ENCODE measurements around the gene REC8.

REC8 gene

GRCh38 chr14:24150061-24150460, 21.8 kb upstream of the REC8 start:
- TF ChIP-seq, protein P1, sequence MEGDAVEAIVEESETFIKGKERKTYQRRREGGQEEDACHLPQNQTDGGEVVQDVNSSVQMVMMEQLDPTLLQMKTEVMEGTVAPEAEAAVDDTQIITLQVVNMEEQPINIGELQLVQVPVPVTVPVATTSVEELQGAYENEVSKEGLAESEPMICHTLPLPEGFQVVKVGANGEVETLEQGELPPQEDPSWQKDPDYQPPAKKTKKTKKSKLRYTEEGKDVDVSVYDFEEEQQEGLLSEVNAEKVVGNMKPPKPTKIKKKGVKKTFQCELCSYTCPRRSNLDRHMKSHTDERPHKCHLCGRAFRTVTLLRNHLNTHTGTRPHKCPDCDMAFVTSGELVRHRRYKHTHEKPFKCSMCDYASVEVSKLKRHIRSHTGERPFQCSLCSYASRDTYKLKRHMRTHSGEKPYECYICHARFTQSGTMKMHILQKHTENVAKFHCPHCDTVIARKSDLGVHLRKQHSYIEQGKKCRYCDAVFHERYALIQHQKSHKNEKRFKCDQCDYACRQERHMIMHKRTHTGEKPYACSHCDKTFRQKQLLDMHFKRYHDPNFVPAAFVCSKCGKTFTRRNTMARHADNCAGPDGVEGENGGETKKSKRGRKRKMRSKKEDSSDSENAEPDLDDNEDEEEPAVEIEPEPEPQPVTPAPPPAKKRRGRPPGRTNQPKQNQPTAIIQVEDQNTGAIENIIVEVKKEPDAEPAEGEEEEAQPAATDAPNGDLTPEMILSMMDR (IDR thresholded peaks at IDR 0.05; ENCODE audit: borderline replicate concordance, control extremely low read depth, extremely low read depth, insufficient read depth, missing control alignments), result no peak
- in situ Hi-C loops (cut with MboI; ENCODE audit: low sequenced_read_pairs, unreplicated experiment), result no loop called here
- no peak for DNase-seq (ENCODE audit: low spot score)

- no peak for DNase-seq (ENCODE audit: low spot score)
- in situ Hi-C loops (cut with MboI; ENCODE audit: low sequenced_read_pairs, unreplicated experiment), result no loop called here
- TF ChIP-seq, protein P1 (IDR thresholded peaks at IDR 0.05; ENCODE audit: borderline replicate concordance, control extremely low read depth, extremely low read depth, insufficient read depth, missing control alignments), result no peak
These were observed 21.3 kb upstream of the REC8 start for GRCh38 chr14:24150567-24150966.

GRCh38 chr14:24150993-24151392, 20.9 kb upstream of the REC8 start:
- in situ Hi-C loops (cut with MboI; ENCODE audit: low sequenced_read_pairs, unreplicated experiment), result no loop called here
- TF ChIP-seq, protein P1 (IDR thresholded peaks at IDR 0.05; ENCODE audit: borderline replicate concordance, control extremely low read depth, extremely low read depth, insufficient read depth, missing control alignments), result no peak
- DNase-seq (ENCODE audit: low spot score), result no peak

DNA sequence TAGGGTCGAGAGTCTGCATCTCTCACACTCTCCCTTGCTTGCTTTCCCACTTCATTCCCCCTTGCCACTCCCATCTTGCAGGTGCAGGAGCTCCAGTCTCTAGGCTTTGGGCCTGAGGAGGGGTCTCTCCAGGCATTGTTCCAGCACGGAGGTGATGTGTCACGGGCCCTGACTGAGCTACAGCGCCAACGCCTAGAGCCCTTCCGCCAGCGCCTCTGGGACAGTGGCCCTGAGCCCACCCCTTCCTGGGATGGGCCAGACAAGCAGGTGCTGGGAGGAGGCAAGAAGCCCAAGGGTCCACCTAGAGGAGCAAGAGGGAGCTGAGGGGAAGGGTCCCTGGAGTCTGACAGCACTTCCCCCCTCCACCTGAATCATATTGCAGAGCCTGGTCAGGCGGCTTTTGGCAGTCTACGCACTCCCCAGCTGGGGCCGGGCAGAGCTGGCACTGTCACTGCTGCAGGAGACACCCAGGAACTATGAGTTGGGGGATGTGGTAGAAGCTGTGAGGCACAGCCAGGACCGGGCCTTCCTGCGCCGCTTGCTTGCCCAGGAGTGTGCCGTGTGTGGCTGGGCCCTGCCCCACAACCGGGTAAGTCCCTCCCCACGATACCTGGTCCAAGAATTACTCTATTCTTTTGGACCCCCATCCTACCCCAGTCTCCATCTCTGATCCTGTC, 20.3 kb upstream of the REC8 start:
- in situ Hi-C loops (cut with MboI; ENCODE audit: low sequenced_read_pairs, unreplicated experiment), result no loop called here
- TF ChIP-seq, protein P1 (IDR thresholded peaks at IDR 0.05; ENCODE audit: borderline replicate concordance, control extremely low read depth, extremely low read depth, insufficient read depth, missing control alignments), result no peak
- DNase-seq (ENCODE audit: low spot score), result no peak

DNA sequence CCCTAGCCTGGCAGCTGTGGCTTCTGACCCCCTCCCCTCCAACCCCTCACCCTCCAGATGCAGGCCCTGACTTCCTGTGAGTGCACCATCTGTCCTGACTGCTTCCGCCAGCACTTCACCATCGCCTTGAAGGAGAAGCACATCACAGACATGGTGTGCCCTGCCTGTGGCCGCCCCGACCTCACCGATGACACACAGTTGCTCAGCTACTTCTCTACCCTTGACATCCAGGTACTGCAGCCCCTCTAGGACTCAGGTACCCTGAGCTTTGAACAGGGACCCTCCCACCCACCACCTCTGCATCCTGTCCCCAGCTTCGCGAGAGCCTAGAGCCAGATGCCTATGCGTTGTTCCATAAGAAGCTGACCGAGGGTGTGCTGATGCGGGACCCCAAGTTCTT, 16.8 kb upstream of the REC8 start:
- TF ChIP-seq, protein P1 (IDR thresholded peaks at IDR 0.05; ENCODE audit: borderline replicate concordance, control extremely low read depth, extremely low read depth, insufficient read depth, missing control alignments), result no peak
- in situ Hi-C loops (cut with MboI; ENCODE audit: low sequenced_read_pairs, unreplicated experiment), result no loop called here
- no peak for DNase-seq (ENCODE audit: low spot score)

- in situ Hi-C loops (cut with MboI; ENCODE audit: low sequenced_read_pairs, unreplicated experiment), result no loop called here
- DNase-seq (ENCODE audit: low spot score), result no peak
- TF ChIP-seq, protein P1 (IDR thresholded peaks at IDR 0.05; ENCODE audit: borderline replicate concordance, control extremely low read depth, extremely low read depth, insufficient read depth, missing control alignments), result no peak
These were observed 15.0 kb upstream of the REC8 start for GRCh38 chr14:24156840-24157239.

All from GM13976 (cell line).